ENCODE data around the gene ATXN2. TPM values are rescaled to one million over a fixed set of nuclear protein-coding genes. Genes with fewer than 3 reads are reported as not detected.
"Not testable (repeated sequence)": the region's sequence is repeated elsewhere in the genome, so short reads cannot be mapped to it uniquely, and the experiment has no call there.

Gene ATXN2
- total RNA-seq, 1 donor from 2014 or later = 22.2 TPM

DNA sequence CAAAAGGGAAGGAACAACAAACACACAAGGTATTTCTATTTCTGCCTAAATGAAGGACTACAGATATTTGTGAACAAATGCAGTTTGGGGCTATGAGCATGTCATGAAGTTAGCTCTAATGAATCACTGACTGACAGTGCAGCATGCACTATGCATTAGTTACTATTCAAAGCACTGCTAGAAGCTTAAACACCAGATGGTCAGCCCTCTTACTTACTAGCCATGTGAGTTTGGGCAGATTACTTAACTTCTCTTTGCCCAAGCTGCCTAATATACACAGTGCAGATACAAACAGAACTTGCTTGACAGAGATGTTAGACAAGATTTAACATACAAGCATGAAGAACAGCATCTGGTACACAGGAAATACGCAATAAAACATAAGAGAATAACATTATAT, 96.0 kb downstream of the ATXN2 start:
- ATAC-seq = no peak

DNA sequence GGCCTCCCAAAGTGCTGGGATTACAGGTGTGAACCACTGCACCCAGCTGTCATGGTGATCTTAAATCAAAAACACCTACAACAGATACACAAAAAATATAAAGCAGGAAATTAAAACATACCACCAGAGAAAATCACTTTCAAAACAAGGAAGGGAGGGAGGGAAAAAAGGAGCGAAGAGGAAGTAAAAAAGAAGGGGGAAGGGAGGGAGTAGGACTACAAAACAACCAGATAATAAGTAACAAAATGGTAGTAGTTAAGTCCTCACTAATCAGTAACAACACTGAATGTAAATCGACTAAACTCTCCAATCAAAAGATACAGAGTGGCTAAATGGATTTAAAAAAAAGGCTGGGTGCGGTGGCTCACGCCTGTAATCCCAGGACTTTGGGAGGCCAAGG, 104.4 kb downstream of the ATXN2 start:
- no peak for ATAC-seq

DNA sequence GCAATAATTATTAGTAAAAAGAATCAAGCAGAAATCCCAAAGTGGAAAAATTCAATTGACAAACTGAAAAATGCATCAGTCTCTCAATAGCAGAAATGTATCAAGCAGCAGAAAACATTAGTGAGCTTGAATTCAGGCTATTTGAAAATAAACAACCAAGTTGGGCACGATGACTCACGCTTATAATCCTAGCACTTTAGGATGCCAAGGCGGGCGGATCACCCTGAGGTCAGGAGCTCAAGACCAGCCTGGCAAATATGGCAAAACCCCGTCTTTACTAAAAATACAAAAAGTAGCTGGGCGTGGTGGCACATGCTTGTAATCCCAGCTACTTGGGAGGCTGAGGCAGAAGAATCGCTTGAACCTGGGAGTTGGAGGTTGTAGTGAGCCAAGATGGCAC, 106.1 kb downstream of the ATXN2 start:
- not testable (repeated sequence) for ATAC-seq

- no peak for ATAC-seq
These were observed 110.3 kb downstream of the ATXN2 start for GRCh38 chr12:111488798-111489197.

DNA sequence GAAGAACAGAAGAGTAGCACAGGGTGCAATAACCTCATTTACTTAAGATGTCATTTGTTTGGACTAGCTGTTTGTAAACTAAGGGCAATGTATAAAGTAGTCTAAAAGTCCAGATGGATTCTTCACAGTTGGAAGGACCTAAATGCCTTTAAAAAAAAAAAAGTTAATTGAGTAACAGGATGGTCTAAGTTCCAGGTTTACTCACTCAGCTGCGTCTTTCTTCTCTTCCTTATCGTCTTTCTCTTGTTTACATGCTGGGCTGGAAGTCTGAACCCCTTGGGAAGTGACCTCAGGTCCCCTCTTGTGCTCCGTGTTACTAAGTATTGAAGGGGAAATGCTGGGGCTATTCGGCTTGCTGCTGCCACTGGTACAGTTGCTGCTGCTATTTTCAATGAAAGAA, 110.8 kb downstream of the ATXN2 start:
- no peak for ATAC-seq

GRCh38 chr12:111482462-111482861, 116.7 kb downstream of the ATXN2 start:
- ATAC-seq = no peak

DNA sequence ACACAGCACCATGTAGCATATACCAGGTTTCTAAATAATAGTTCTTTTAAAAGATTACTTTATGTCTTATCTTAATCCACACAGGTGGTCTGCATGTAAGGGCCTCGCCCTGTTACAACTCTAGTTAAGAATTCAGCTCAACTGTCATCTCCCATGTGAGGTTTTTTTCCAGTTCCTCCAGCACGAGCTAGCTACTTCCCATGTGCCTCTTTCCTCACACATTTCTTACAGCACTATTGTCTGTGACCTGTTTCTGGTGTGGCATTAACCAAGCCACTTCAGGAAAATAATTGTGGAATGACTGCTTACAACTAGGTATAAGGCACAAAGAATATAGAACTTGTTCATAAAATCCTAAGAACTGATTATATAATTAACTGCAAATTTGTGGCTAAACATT, 127.9 kb downstream of the ATXN2 start:
- ATAC-seq = no peak

DNA sequence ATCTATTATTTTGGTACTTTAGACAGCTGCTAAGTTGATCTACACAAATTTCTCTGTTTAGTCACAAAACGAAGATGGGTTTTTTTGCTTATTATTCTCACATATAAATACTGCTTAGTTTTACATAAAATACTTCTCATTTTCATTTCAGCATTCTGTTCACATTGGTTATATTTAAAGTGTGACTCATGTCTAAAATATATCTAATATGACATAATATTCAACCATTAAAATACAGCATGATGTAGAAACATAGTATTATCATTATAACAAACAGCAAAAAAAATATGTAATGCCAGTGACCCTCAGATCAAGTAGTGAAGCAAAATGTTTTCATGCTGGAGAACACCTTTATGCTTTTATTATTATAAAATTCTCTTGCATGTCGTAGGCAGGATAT, 129.7 kb downstream of the ATXN2 start:
- ATAC-seq = no peak

DNA sequence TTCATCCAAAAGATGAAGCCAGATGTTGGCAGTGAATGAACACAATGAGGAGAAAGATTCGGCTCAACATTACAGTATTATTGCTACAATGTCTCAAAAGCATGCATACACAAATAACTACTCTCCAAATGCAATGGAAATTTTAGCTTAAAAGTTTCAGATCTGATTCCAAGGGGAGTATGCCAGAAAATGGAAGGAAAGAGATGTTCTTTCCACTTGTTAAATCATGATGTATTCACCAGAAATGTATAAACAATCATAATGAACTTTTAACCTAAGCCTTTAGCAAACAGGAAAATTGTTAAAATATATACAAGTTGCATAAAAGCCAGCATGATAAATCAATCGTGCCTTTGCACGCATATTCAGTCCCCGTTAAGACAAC, 131.3 kb downstream of the ATXN2 start:
- ATAC-seq = no peak

GRCh38 chr12:111467092-111467856, 131.8 kb downstream of the ATXN2 start:
- no peak for ATAC-seq

DNA sequence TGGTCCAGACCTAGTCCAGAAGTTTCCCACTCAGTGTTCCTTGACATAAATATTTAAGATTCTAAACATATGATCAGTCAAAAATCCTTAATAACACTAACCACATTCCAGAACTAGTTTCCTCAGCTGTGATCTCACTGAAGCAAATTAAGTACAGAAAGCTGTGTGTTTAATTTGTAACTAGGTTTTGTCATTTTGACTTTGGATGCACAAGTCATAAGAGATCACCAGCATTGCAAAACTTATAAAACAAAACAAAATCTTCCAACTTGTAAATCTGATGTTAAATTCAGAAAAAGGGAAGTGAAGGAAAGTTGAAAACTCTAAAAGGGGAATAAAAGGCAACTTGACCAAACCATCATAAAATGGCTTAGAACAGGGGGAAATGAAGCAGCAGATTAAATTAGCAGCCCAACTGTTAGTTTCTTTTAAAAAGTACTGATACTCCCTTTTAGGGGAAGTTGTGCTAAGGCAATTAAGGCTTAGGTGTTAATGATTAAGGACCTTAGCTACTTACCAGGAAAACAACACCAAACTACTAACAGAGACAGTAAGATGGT, 136.8 kb downstream of the ATXN2 start:
- ATAC-seq = no peak

GRCh38 chr12:111460111-111460510, 139.0 kb downstream of the ATXN2 start:
- ATAC-seq = not testable (repeated sequence)

DNA sequence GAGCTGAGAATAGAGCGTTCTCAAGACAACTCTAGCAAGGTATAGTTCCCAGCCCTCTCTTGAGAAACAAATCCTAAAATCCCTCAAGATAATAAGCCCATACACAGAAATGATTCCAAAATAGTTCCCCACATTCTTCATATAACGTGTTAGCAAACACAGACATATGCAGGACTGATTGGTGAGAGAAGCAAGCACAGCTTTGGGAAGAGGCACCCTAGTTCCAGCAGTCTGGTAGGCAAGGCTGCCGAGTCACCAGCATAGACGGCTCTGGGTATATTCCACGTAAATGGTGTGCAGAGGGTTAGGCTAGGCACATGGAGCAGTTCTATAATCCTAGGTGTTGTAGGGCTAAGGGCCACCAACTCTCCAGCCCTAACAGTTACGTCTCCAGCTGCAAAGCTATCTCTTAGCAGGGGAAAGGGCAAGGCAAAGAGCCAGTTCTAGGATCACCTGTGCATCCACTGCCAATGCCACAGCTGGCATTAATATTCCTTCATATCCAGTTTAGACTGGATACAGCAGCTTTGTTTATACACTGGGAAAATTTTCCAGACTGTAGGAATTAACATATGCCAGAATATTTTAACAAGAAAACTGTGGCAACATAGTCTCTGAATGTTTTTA, 140.5 kb downstream of the ATXN2 start:
- peak; percentile 10 for ATAC-seq

GRCh38 chr12:111457577-111457976, 141.5 kb downstream of the ATXN2 start:
- no peak for ATAC-seq

DNA sequence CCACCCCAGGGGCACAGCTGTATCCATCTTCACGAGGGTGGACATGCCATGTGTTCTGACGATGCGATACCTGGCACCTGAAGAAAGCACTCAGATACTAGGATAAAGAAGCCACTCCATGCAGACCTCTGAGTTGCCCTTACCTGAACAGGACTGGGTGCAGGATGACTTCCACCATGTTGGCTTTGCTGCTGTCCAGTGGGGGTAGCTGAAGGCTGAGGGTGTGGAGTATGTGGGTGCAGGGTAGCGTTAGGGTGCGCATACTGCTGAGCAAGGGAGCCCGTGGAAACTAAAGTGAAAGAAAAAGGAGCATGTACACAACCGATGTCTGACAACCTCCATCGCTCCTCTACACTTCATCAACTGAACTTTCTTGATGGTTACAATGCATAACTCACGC, 142.0 kb downstream of the ATXN2 start:
- ATAC-seq = no peak

DNA sequence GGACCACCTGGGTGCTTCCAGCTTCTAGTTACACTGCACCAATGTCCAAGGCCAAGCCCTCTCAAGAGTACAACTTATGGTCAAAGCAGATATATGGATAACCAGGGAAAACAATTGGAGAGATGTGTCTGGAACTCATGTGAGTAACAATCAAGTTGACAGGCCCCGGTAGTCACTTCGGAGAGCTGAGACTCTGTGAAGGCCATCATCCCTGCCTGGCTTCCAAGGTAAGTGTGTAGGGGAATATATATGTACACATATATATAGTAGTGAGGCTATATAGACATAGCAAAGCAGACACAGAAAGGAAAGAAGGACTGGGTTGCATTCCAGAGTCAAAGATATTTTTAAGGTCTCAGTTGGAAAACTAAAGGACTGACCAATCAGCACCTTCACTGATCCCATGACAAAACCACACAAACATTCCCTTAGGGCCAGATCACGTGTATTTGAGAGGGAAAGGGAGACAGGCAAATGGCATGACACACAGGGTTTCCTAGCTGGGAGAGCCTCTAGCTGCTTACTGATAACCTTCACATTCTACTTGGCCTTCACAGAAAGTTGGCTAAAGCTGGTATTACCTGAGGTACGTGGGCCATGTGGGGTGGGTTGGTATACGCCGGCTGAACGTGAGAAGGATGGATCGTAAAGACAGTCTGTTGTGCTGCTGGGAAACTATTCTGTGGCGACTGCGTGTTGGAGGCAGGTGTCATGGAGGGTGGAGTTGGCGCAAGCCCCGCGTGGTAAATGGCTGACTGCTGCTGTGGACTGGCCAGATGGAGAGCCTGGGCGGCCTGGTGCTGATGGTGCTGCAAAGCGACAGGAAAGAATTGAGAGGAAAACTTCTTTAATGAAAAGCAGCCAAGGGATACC, 143.4 kb downstream of the ATXN2 start:
- ATAC-seq = no peak

- ATAC-seq = no peak
These were observed 144.2 kb downstream of the ATXN2 start for GRCh38 chr12:111454716-111455447.

DNA sequence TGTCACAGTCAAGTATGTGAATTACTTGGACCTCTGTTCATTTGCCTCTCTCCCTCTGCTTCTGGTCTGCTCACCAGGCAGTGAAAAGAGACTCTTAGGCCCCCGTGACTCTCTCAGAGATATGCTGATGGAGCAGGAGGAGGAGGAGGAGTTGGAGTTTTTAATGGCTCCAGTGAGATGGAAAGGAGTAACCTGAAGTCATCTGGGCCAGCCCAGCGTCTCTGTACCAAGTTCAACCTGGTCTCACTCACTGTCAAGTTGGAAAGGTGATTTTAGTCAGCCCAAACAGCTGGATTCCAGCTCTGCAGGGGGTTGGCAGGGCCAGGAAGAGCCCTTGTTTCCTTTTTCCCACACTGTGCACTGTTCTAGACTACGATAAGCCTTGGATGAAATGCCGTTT, 144.8 kb downstream of the ATXN2 start:
- ATAC-seq = no peak

GRCh38 chr12:111453071-111453989, 145.8 kb downstream of the ATXN2 start:
- no peak for ATAC-seq

DNA sequence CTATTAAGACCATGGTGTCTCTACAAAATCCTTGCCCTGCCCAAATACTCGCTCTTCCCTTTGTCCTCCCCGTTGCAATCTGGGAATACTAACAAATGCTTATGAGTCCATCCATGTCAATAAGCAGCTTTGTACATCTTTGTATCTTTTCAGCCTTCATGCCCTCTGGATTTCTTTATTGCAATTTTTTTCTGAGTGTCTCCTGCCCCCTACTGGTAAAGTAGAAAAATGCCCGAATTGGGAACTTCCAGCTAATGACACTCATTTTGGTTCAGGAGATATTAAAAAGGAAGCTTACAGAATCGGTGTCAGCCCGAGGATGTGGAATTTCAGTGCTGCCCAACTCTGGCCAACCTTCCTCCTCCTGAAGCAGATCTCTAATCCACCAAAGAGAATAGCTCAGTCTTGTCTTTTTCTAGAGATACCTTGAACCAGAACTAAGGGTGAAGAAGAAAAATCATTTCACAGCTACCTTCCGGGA, 147.4 kb downstream of the ATXN2 start:
- peak; percentile 22 for ATAC-seq

DNA sequence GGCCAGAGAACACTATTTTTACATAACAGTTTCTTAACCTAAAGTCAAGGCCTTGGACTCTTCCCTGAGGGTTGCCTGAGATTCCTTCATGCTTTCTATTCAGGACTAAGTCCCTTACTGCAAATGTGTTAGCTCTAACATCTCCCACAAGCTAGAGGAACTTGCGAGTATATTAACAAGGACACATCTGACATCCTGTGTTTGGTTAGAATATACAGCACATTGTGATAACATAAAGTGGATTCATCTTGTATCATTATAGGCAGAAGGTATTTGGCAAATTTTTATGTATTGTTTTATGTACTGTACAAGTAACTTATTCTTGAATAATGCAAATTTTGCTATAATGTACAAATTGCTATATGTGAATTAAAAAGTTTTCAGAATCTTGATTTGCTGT, 147.9 kb downstream of the ATXN2 start:
- no peak for ATAC-seq
